ENCODE results near the gene LTBP1.

Gene LTBP1

DNA sequence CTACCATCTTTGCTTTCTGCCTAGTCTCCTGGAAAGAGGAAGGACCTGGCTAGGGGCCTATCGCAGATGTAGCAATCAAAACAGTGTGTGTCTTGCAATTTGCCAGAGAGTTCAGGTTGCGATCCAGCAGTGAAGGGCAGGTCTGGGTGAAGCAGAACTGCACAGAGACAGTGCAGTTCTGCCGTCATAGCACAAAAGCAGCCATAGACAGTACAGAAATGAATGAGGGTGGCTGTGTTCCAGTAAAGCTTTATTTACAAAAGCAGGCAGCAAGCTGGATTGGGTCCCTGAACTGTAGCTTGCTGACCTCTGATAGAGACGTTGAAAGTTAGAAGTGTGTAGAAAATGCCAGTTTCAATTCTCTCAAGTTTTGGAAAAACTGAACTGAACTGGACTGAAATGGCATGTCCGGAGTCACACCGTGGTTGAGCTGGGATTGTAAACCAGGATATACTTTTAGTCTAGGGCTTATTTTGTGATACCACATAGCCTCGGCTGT lies 186.8 kb downstream of the LTBP1 start:
- TF ChIP-seq FOXM1 (IDR thresholded peaks at IDR 0.05; ENCODE audit: borderline replicate concordance, low read depth): no peak
- TF ChIP-seq CEBPB (IDR thresholded peaks at IDR 0.05): no peak
- TF ChIP-seq, protein P1, sequence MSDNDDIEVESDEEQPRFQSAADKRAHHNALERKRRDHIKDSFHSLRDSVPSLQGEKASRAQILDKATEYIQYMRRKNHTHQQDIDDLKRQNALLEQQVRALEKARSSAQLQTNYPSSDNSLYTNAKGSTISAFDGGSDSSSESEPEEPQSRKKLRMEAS (IDR thresholded peaks at IDR 0.05): no peak
- TF ChIP-seq TCF12 (IDR thresholded peaks at IDR 0.05; ENCODE audit: low read depth): no peak
- TF ChIP-seq NFIC (IDR thresholded peaks at IDR 0.05): no peak
- TF ChIP-seq RAD21 (IDR thresholded peaks at IDR 0.05; ENCODE audit: low read depth): no peak
- no peak for TF ChIP-seq TAF1 (IDR thresholded peaks at IDR 0.05; ENCODE audit: low read depth)

DNA sequence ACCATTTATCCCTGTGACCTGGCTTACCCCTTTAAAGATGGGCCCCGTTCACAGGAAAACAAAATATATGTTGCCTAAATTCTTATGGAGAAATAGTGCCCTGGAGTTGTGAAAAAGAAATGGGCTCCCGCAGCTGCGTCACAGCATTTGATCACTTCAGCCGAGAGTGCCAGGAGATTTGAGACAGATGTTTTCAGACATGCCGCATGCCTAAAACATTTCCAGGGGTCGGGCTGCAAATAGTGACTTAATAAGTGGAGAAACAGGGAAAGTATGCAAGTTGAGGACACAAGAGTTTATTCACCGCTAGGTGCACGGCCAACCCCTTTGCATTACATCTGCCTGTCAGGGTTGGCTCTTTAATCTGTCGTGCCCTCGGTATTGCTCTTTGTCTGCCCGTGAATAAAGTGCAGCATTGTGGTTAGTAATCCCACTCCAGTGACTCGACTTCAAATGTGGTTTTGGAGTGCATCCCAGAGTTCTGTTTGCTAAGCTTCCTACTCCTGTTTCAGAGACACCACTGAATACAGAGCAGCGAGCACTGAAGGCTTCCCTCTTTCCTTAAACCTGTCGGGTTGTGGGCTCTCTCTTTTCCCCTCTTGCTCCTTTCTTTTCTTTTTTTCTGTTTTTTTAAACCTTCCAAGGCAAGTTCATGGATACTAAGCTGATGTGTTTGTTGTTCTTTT lies 187.5 kb downstream of the LTBP1 start:
- TF ChIP-seq EGR1 (IDR thresholded peaks at IDR 0.05) (no peak), EP300 (IDR thresholded peaks at IDR 0.05; ENCODE audit: borderline replicate concordance) (no peak), FOXM1 (IDR thresholded peaks at IDR 0.05; ENCODE audit: borderline replicate concordance, low read depth) (no peak), TCF12 (IDR thresholded peaks at IDR 0.05; ENCODE audit: low read depth) (no peak), TAF1 (IDR thresholded peaks at IDR 0.05; ENCODE audit: low read depth) (no peak), CREB1 (IDR thresholded peaks at IDR 0.05; ENCODE audit: low read depth) (no peak), TEAD4 (IDR thresholded peaks at IDR 0.05) (no peak), YY1 (IDR thresholded peaks at IDR 0.05; ENCODE audit: low read depth) (no peak), ZBTB7A (IDR thresholded peaks at IDR 0.05; ENCODE audit: low read depth) (no peak), RAD21 (IDR thresholded peaks at IDR 0.05; ENCODE audit: low read depth) (no peak), NFIC (IDR thresholded peaks at IDR 0.05) (no peak)
- TF ChIP-seq, protein P1 (IDR thresholded peaks at IDR 0.05): no peak
- TF ChIP-seq, protein P2, sequence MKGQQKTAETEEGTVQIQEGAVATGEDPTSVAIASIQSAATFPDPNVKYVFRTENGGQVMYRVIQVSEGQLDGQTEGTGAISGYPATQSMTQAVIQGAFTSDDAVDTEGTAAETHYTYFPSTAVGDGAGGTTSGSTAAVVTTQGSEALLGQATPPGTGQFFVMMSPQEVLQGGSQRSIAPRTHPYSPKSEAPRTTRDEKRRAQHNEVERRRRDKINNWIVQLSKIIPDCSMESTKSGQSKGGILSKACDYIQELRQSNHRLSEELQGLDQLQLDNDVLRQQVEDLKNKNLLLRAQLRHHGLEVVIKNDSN (IDR thresholded peaks at IDR 0.05): no peak
- TF ChIP-seq, protein P3, sequence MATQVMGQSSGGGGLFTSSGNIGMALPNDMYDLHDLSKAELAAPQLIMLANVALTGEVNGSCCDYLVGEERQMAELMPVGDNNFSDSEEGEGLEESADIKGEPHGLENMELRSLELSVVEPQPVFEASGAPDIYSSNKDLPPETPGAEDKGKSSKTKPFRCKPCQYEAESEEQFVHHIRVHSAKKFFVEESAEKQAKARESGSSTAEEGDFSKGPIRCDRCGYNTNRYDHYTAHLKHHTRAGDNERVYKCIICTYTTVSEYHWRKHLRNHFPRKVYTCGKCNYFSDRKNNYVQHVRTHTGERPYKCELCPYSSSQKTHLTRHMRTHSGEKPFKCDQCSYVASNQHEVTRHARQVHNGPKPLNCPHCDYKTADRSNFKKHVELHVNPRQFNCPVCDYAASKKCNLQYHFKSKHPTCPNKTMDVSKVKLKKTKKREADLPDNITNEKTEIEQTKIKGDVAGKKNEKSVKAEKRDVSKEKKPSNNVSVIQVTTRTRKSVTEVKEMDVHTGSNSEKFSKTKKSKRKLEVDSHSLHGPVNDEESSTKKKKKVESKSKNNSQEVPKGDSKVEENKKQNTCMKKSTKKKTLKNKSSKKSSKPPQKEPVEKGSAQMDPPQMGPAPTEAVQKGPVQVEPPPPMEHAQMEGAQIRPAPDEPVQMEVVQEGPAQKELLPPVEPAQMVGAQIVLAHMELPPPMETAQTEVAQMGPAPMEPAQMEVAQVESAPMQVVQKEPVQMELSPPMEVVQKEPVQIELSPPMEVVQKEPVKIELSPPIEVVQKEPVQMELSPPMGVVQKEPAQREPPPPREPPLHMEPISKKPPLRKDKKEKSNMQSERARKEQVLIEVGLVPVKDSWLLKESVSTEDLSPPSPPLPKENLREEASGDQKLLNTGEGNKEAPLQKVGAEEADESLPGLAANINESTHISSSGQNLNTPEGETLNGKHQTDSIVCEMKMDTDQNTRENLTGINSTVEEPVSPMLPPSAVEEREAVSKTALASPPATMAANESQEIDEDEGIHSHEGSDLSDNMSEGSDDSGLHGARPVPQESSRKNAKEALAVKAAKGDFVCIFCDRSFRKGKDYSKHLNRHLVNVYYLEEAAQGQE (IDR thresholded peaks at IDR 0.05; ENCODE audit: low read depth): no peak

DNA sequence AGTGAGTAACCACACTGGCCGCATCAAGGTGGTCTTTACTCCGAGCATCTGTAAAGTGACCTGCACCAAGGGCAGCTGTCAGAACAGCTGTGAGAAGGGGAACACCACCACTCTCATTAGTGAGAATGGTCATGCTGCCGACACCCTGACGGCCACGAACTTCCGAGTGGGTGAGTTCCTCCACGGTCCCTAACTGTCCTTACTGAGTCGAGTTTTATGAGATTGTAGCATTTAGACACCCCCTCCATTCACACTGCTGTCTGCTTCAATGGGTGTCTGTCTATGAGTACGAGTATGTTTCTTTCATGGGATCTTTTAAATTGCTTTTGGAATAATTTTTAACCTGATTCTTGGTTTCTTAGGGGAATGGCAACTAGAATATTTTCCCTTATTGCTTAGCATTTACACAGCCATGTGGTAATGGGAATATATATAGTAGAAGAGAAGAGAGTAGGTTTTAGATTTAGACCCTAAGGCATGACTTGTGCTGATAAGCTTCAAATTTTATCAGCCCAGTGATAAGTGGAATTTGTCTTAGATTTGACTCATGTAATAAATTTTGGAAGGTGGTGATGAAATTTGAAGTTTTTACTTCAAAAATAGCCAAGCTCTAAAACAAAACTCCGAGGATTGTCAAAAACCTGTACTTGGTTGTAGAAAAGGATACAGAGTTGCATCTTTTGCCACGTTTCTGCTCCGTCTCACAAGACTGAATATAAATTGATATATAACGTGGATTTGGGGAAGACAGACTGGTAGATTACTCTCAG lies 188.2 kb downstream of the LTBP1 start:
- TF ChIP-seq RAD21 (IDR thresholded peaks at IDR 0.05; ENCODE audit: low read depth) (no peak), CREB1 (IDR thresholded peaks at IDR 0.05; ENCODE audit: low read depth) (no peak), EGR1 (IDR thresholded peaks at IDR 0.05) (no peak), NFIC (IDR thresholded peaks at IDR 0.05) (no peak), YY1 (IDR thresholded peaks at IDR 0.05; ENCODE audit: low read depth) (no peak), TAF1 (IDR thresholded peaks at IDR 0.05; ENCODE audit: low read depth) (no peak), EP300 (IDR thresholded peaks at IDR 0.05; ENCODE audit: borderline replicate concordance) (no peak), TCF12 (IDR thresholded peaks at IDR 0.05; ENCODE audit: low read depth) (no peak), FOXM1 (IDR thresholded peaks at IDR 0.05; ENCODE audit: borderline replicate concordance, low read depth) (no peak), CEBPB (IDR thresholded peaks at IDR 0.05) (no peak), TEAD4 (IDR thresholded peaks at IDR 0.05) (no peak), ZBTB7A (IDR thresholded peaks at IDR 0.05; ENCODE audit: low read depth) (no peak)
- TF ChIP-seq, protein P3 (IDR thresholded peaks at IDR 0.05; ENCODE audit: low read depth): no peak
- TF ChIP-seq, protein P2 (IDR thresholded peaks at IDR 0.05): no peak
- TF ChIP-seq, protein P1 (IDR thresholded peaks at IDR 0.05): no peak

DNA sequence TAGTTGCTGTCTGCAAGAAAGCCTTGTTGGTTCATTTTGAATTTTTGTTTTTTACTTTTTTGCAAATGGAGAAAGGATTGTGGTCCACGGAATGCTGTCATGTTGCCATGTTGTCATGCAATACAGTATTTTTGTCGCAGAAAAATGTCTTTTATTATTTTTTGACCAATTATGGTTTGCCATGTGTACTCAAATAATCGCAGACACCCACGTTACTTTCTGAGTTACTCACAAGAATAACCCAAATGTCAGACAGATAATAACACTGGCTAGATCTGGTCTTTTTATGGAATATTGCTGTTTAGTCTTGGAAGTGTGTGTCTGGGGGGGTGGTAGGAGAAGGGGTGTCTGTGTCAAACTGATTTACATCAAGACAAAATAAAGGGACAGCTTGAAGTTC lies 188.9 kb downstream of the LTBP1 start:
- TF ChIP-seq EP300 (IDR thresholded peaks at IDR 0.05; ENCODE audit: borderline replicate concordance): no peak
- TF ChIP-seq FOXM1 (IDR thresholded peaks at IDR 0.05; ENCODE audit: borderline replicate concordance, low read depth): no peak

DNA sequence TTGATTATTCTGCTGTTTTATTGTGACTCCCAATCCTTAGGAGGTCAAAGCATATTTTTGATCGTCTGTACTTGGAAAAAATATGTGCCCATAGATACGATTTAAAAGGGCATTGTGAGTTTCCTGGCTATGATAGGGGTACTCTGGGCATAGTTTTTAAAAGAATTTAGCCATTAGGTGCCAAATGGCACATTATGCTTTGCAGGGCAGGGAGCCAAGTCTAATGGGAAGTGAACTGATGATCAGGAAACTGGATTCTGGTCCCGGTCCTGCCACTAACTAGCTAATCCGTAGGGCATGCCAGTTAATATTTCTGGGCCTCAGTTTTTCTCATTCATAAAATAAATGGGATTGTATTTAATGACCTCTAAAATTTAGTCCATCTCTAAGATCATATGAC lies 189.3 kb downstream of the LTBP1 start:
- no peak for TF ChIP-seq EGR1 (IDR thresholded peaks at IDR 0.05)
- TF ChIP-seq CREB1 (IDR thresholded peaks at IDR 0.05; ENCODE audit: low read depth): no peak
- TF ChIP-seq, protein P3 (IDR thresholded peaks at IDR 0.05; ENCODE audit: low read depth): no peak
- no peak for TF ChIP-seq FOXM1 (IDR thresholded peaks at IDR 0.05; ENCODE audit: borderline replicate concordance, low read depth)
- TF ChIP-seq NFIC (IDR thresholded peaks at IDR 0.05): no peak
- TF ChIP-seq, protein P1 (IDR thresholded peaks at IDR 0.05): no peak
- no peak for TF ChIP-seq ZBTB7A (IDR thresholded peaks at IDR 0.05; ENCODE audit: low read depth)
- no peak for TF ChIP-seq CEBPB (IDR thresholded peaks at IDR 0.05)
- TF ChIP-seq TAF1 (IDR thresholded peaks at IDR 0.05; ENCODE audit: low read depth): no peak
- TF ChIP-seq YY1 (IDR thresholded peaks at IDR 0.05; ENCODE audit: low read depth): no peak

Data from Ishikawa (cell line).